Chondrocyte (in vitro differentiated cells): ENCODE results near the gene RPS18. TPM values are rescaled to one million over a fixed set of nuclear protein-coding genes. Genes with fewer than 3 reads are reported as not detected.

Experiments
- DNase-seq: peaks from one replicate; pipeline ENCODE4 v3.0.0; 2021; ENCODE audit warnings: mixed read lengths, low spot score
- H3K27ac Mint-ChIP-seq: one replicate; pipeline ENCODE4 v1.8.0; 2021; ENCODE audit warnings: mild to moderate bottlenecking, moderate library complexity, mixed read lengths; ENCODE audit not compliant: unreplicated experiment
- H3K27me3 Mint-ChIP-seq: 2 replicates; pipeline ENCODE4 v1.8.0; 2021; ENCODE audit warnings: low read depth, mixed read lengths
- H3K36me3 Mint-ChIP-seq: 2 replicates; pipeline ENCODE4 v1.8.0; 2021; ENCODE audit warnings: low read depth, mixed read lengths
- H3K4me1 Mint-ChIP-seq: 2 replicates; pipeline ENCODE4 v1.8.0; 2021; ENCODE audit warnings: low read depth, mild to moderate bottlenecking, mixed read lengths
- H3K4me3 Mint-ChIP-seq: one replicate; pipeline ENCODE4 v1.8.0; 2021; ENCODE audit warnings: mild to moderate bottlenecking, moderate library complexity, mixed read lengths; ENCODE audit not compliant: unreplicated experiment
- H3K9me3 Mint-ChIP-seq: 2 replicates; pipeline ENCODE4 v1.8.0; 2021; ENCODE audit warnings: low read depth, mixed read lengths
- CTCF ChIP-seq: fragments of 200-600 bp; sonication (generic); IDR thresholded peaks from 2 replicates; pipeline ENCODE4 v1.5.0; 2021; ENCODE audit warnings: antibody characterized with exemption, mild to moderate bottlenecking, moderate library complexity
- total RNA-seq: library from RNA; stranded (reverse); gene quantifications from 3 replicates; pipeline ENCODE4 v1.2.1, GENCODE V29; 2021

RPS18 gene
- total RNA-seq, 1 donor from 2014 or later = 1,582 TPM

- DNase-seq = no peak
- peaks cover 62% of the 10 kb centered on the region for H3K4me1 Mint-ChIP-seq
These were observed 42.7 kb downstream of the RPS18 start for GRCh38 chr6:33314515-33314942.

GRCh38 chr6:33314943-33315792, 43.3 kb downstream of the RPS18 start:
- H3K4me1 Mint-ChIP-seq = peaks cover 68% of the 10 kb centered on the region
- H3K9me3 Mint-ChIP-seq = no peaks in the 10 kb centered on the region
- H3K4me3 Mint-ChIP-seq = peak overlapping the region; percentile 97
- H3K36me3 Mint-ChIP-seq = peaks cover 17% of the 10 kb centered on the region
- no peak for DNase-seq
- no peaks in the 10 kb centered on the region for H3K27me3 Mint-ChIP-seq
- H3K27ac Mint-ChIP-seq = peak overlapping the region; percentile 98
- no peak for TF ChIP-seq CTCF

More at GRCh38 chr6:33314515-33314942, 42.7 kb downstream of the RPS18 start:
- Mint-ChIP-seq H3K27me3 (no peaks in the 10 kb centered on the region), H3K4me3 (peak overlapping the region; percentile 97), H3K9me3 (no peaks in the 10 kb centered on the region), H3K27ac (peak overlapping the region; percentile 98), H3K36me3 (peaks cover 11% of the 10 kb centered on the region)
- TF ChIP-seq CTCF = no peak

GRCh38 chr6:33315793-33316602, 44.1 kb downstream of the RPS18 start:
- peaks cover 77% of the 10 kb centered on the region for H3K4me1 Mint-ChIP-seq
- no peak for DNase-seq

GRCh38 chr6:33316603-33317418, 44.9 kb downstream of the RPS18 start:
- Mint-ChIP-seq H3K27ac (peak overlapping the region; percentile 81), H3K9me3 (no peaks in the 10 kb centered on the region), H3K4me3 (peak overlapping the region; percentile 92), H3K27me3 (no peaks in the 10 kb centered on the region), H3K4me1 (peaks cover 80% of the 10 kb centered on the region), H3K36me3 (peaks cover 19% of the 10 kb centered on the region)
- DNase-seq = no peak
- no peak for TF ChIP-seq CTCF

More at GRCh38 chr6:33315793-33316602, 44.1 kb downstream of the RPS18 start:
- H3K9me3 Mint-ChIP-seq = no peaks in the 10 kb centered on the region
- no peaks in the 10 kb centered on the region for H3K27me3 Mint-ChIP-seq
- peak overlapping the region; percentile 81 for H3K27ac Mint-ChIP-seq
- H3K4me3 Mint-ChIP-seq = peak overlapping the region; percentile 92
- no peak for TF ChIP-seq CTCF
- peaks cover 19% of the 10 kb centered on the region for H3K36me3 Mint-ChIP-seq

GRCh38 chr6:33317419-33317668, 45.5 kb downstream of the RPS18 start:
- peaks cover 80% of the 10 kb centered on the region for H3K4me1 Mint-ChIP-seq
- DNase-seq = no peak
- H3K27ac Mint-ChIP-seq = peak overlapping the region; percentile 59
- no peaks in the 10 kb centered on the region for H3K9me3 Mint-ChIP-seq
- no peaks in the 10 kb centered on the region for H3K27me3 Mint-ChIP-seq
- TF ChIP-seq CTCF = no peak
- H3K36me3 Mint-ChIP-seq = peaks cover 19% of the 10 kb centered on the region
- H3K4me3 Mint-ChIP-seq = peak overlapping the region; percentile 92
